Astrocyte (in vitro differentiated cells and primary cell): Measurements from ENCODE around the gene CYP27B1. TPM values are rescaled to one million over a fixed set of nuclear protein-coding genes. Genes with fewer than 3 reads are reported as not detected.

Experiments
- DNase-seq: peaks from one replicate; pipeline ENCODE4 v3.0.0-alpha.2; 2010; ENCODE audit warnings: low read depth
- FAIRE-seq: peaks from 2 replicates; lab custom pipeline; 2011; peaks lifted over from hg19 to GRCh38; lab: Jason Lieb, UNC
- H2AFZ ChIP-seq: 2 replicates; pipeline ENCODE4 v1.6.0; 2012; ENCODE audit warnings: low read depth, low read length, inconsistent platforms
- H3K27ac ChIP-seq: 2 replicates; pipeline ENCODE4 v1.5.1; 2011; ENCODE audit warnings: low read depth, low read length, inconsistent platforms
- H3K27me3 ChIP-seq: 2 replicates; pipeline ENCODE4 v1.6.0; 2011; ENCODE audit warnings: low read length, inconsistent platforms; ENCODE audit not compliant: insufficient read depth
- H3K36me3 ChIP-seq: 2 replicates; pipeline ENCODE4 v1.5.1; 2011; ENCODE audit warnings: low read length, inconsistent platforms; ENCODE audit not compliant: insufficient read depth
- H3K4me1 ChIP-seq: 2 replicates; pipeline ENCODE4 v1.5.1; 2011; ENCODE audit warnings: low read length, inconsistent platforms; ENCODE audit not compliant: insufficient read depth
- H3K4me2 ChIP-seq: 2 replicates; pipeline ENCODE4 v1.6.0; 2012; ENCODE audit warnings: low read length, inconsistent platforms
- H3K4me3 ChIP-seq: 2 replicates; pipeline ENCODE4 v1.5.1; 2011; ENCODE audit warnings: low read depth, mild to moderate bottlenecking, low read length, inconsistent platforms; ENCODE audit not compliant: insufficient read depth
- H3K79me2 ChIP-seq: 2 replicates; pipeline ENCODE4 v1.6.0; 2012; ENCODE audit warnings: mild to moderate bottlenecking, low read length, inconsistent platforms; ENCODE audit not compliant: insufficient read depth
- H3K9ac ChIP-seq: 2 replicates; pipeline ENCODE4 v1.6.0; 2012; ENCODE audit warnings: mild to moderate bottlenecking, low read length, inconsistent platforms
- H3K9me3 ChIP-seq: 2 replicates; pipeline ENCODE4 v1.5.1; 2012; ENCODE audit warnings: low read depth, mild to moderate bottlenecking, low read length, inconsistent platforms; ENCODE audit not compliant: insufficient read depth
- H4K20me1 ChIP-seq: 2 replicates; pipeline ENCODE4 v1.6.0; 2012; ENCODE audit warnings: low read length, inconsistent platforms; ENCODE audit not compliant: insufficient read depth
- H3K27ac Mint-ChIP-seq: one replicate; pipeline ENCODE4 v1.8.0; 2021; ENCODE audit warnings: mild to moderate bottlenecking, mixed read lengths; ENCODE audit not compliant: unreplicated experiment
- H3K27me3 Mint-ChIP-seq: one replicate; pipeline ENCODE4 v1.8.0; 2021; ENCODE audit warnings: low read depth, mixed read lengths; ENCODE audit not compliant: unreplicated experiment
- H3K36me3 Mint-ChIP-seq: one replicate; pipeline ENCODE4 v1.8.0; 2021; ENCODE audit warnings: low read depth, mixed read lengths; ENCODE audit not compliant: unreplicated experiment
- H3K4me1 Mint-ChIP-seq: one replicate; pipeline ENCODE4 v1.8.0; 2021; ENCODE audit warnings: low read depth, mixed read lengths; ENCODE audit not compliant: unreplicated experiment
- H3K4me3 Mint-ChIP-seq: one replicate; pipeline ENCODE4 v1.8.0; 2021; ENCODE audit warnings: mild to moderate bottlenecking, moderate library complexity, mixed read lengths; ENCODE audit not compliant: unreplicated experiment
- H3K9me3 Mint-ChIP-seq: one replicate; pipeline ENCODE4 v1.8.0; 2021; ENCODE audit warnings: mild to moderate bottlenecking, mixed read lengths; ENCODE audit not compliant: unreplicated experiment
- CTCF ChIP-seq: IDR thresholded peaks from 2 replicates; pipeline ENCODE4 v1.5.1; 2011; ENCODE audit warnings: low read depth, mild to moderate bottlenecking, inconsistent platforms, low read length, moderate library complexity; ENCODE audit not compliant: insufficient read depth
- EZH2 ChIP-seq: IDR thresholded peaks from 2 replicates; pipeline ENCODE4 v1.6.1; 2012; ENCODE audit warnings: mild to moderate bottlenecking, low read length, inconsistent platforms; ENCODE audit not compliant: insufficient read depth
- total RNA-seq: library from RNA; stranded (reverse); gene quantifications from 2 replicates; pipeline ENCODE4 v1.2.1, GENCODE V29; 2021

CYP27B1 gene
- total RNA-seq, 1 donor from 2014 or later: 1.5 TPM

GRCh38 chr12:57734591-57734990 lies 32.3 kb downstream of the CYP27B1 start:
- FAIRE-seq (no peak), DNase-seq (no peak)
- H4K20me1 ChIP-seq: peaks cover 11% of the 10 kb centered on the region
- no peak for TF ChIP-seq CTCF
- no peaks in the 10 kb centered on the region for H3K79me2 ChIP-seq
- Mint-ChIP-seq H3K4me3 (peak overlapping the region; percentile 65), H3K27me3 (peaks cover 73% of the 10 kb centered on the region), H3K9me3 (peaks cover 5% of the 10 kb centered on the region), H3K27ac (peak overlapping the region; percentile 88), H3K36me3 (peaks cover 3% of the 10 kb centered on the region), H3K4me1 (peaks cover 19% of the 10 kb centered on the region)
- H3K27ac ChIP-seq: no peak overlapping the region
- H3K36me3 ChIP-seq: no peaks in the 10 kb centered on the region
- H3K9me3 ChIP-seq: no peaks in the 10 kb centered on the region
- H3K27me3 ChIP-seq: peaks cover 65% of the 10 kb centered on the region
- no peak overlapping the region for H3K9ac ChIP-seq
- H2AFZ ChIP-seq: no peak overlapping the region
- H3K4me2 ChIP-seq: no peak overlapping the region
- H3K4me1 ChIP-seq: peaks cover 11% of the 10 kb centered on the region
- H3K4me3 ChIP-seq: no peak overlapping the region

GRCh38 chr12:57733928-57734327 lies 33.0 kb downstream of the CYP27B1 start:
- Mint-ChIP-seq H3K36me3 (peaks cover 6% of the 10 kb centered on the region), H3K4me3 (no peak overlapping the region), H3K27me3 (peaks cover 72% of the 10 kb centered on the region), H3K4me1 (peaks cover 16% of the 10 kb centered on the region), H3K27ac (no peak overlapping the region), H3K9me3 (peaks cover 5% of the 10 kb centered on the region)
- Histone ChIP-seq H3K4me2 (no peak overlapping the region), H3K27me3 (peaks cover 60% of the 10 kb centered on the region), H3K4me3 (no peak overlapping the region), H2AFZ (no peak overlapping the region), H3K79me2 (no peaks in the 10 kb centered on the region), H3K36me3 (no peaks in the 10 kb centered on the region), H3K4me1 (peaks cover 11% of the 10 kb centered on the region), H3K27ac (no peak overlapping the region), H3K9ac (no peak overlapping the region), H3K9me3 (no peaks in the 10 kb centered on the region), H4K20me1 (peaks cover 11% of the 10 kb centered on the region)
- no peak for FAIRE-seq
- no peak for DNase-seq
- TF ChIP-seq CTCF (no peak), EZH2 (no peak)

GRCh38 chr12:57732726-57733593 lies 33.9 kb downstream of the CYP27B1 start:
- Histone ChIP-seq H2AFZ (no peak overlapping the region), H3K79me2 (no peaks in the 10 kb centered on the region), H3K27me3 (peaks cover 60% of the 10 kb centered on the region), H3K36me3 (no peaks in the 10 kb centered on the region), H4K20me1 (peaks cover 12% of the 10 kb centered on the region), H3K4me3 (no peak overlapping the region), H3K9ac (no peak overlapping the region), H3K4me1 (peaks cover 9% of the 10 kb centered on the region), H3K9me3 (no peaks in the 10 kb centered on the region), H3K27ac (no peak overlapping the region), H3K4me2 (no peak overlapping the region)
- peaks cover 6% of the 10 kb centered on the region for H3K36me3 Mint-ChIP-seq
- no peak overlapping the region for H3K4me3 Mint-ChIP-seq
- H3K9me3 Mint-ChIP-seq: peaks cover 10% of the 10 kb centered on the region
- H3K4me1 Mint-ChIP-seq: peaks cover 16% of the 10 kb centered on the region
- H3K27ac Mint-ChIP-seq: peak overlapping the region; percentile 60
- no peak for DNase-seq
- no peak for FAIRE-seq
- TF ChIP-seq CTCF (no peak), EZH2 (no peak)
- peaks cover 79% of the 10 kb centered on the region for H3K27me3 Mint-ChIP-seq
